Parathyroid adenoma (tissue), 2 donors: Measurements from ENCODE around the gene TTYH2.

ENCODE experiments used
- H2AFZ ChIP-seq: fragments of 300-600 bp; sonication (generic); one replicate; pipeline ENCODE4 v1.7.0; 2017; ENCODE audit warnings: antibody characterized with exemption, mild to moderate bottlenecking
- H3K27ac ChIP-seq: fragments of 300-600 bp; sonication (generic); one replicate; pipeline ENCODE4 v1.7.0; 2017
- H3K27me3 ChIP-seq: fragments of 300-600 bp; sonication (generic); one replicate; pipeline ENCODE4 v1.7.0; 2017; ENCODE audit warnings: low read length; ENCODE audit not compliant: control insufficient read depth, insufficient read depth
- H3K36me3 ChIP-seq: fragments of 300-600 bp; sonication (generic); one replicate; pipeline ENCODE4 v1.7.0; 2017; ENCODE audit warnings: low read length; ENCODE audit not compliant: control insufficient read depth, insufficient read depth
- H3K4me1 ChIP-seq: fragments of 300-600 bp; sonication (generic); one replicate; pipeline ENCODE4 v1.7.0; 2017; ENCODE audit warnings: control low read depth
- H3K4me2 ChIP-seq: fragments of 300-600 bp; sonication (generic); one replicate; pipeline ENCODE4 v1.7.0; 2017; ENCODE audit warnings: low read length
- H3K4me3 ChIP-seq: fragments of 300-600 bp; sonication (generic); one replicate; pipeline ENCODE4 v1.7.0; 2017; ENCODE audit warnings: low read depth, low read length
- H3K79me2 ChIP-seq: fragments of 300-600 bp; sonication (generic); one replicate; pipeline ENCODE4 v1.7.0; 2017; ENCODE audit warnings: control low read depth
- H3K9ac ChIP-seq: fragments of 300-600 bp; sonication (generic); one replicate; pipeline ENCODE4 v1.7.0; 2017; ENCODE audit warnings: mild to moderate bottlenecking
- H3K9me3 ChIP-seq: fragments of 300-600 bp; sonication (generic); one replicate; pipeline ENCODE4 v1.7.0; 2017; ENCODE audit warnings: low read length; ENCODE audit not compliant: control insufficient read depth
- TF ChIP-seq, protein P1 (sequence below): fragments of 300-600 bp; sonication (generic); IDR thresholded peaks from one replicate; pipeline ENCODE4 v1.7.0; 2017; ENCODE audit warnings: antibody characterized with exemption, mild to moderate bottlenecking
- donor health status: primary hyperparathyroidism.

Gene TTYH2

DNA sequence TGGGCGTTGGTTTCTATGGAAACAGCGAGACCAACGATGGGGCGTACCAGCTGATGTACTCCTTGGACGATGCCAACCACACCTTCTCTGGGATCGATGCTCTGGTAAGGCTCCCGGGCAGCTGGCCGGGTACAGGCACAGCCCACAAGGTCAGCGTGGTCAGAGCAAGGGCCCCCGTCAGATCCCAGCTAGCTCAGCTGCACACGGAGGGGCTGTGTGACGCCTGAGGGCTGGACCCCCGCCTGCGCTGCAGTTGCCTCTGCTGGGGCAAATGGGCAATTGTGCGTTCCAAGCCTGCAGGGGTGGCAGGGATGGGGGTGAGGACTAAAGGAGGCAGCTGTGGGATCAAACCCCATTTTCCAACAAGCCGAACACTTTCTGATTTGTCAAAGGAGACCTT is 17.5 kb downstream of the TTYH2 start:
- TF ChIP-seq, protein P1, sequence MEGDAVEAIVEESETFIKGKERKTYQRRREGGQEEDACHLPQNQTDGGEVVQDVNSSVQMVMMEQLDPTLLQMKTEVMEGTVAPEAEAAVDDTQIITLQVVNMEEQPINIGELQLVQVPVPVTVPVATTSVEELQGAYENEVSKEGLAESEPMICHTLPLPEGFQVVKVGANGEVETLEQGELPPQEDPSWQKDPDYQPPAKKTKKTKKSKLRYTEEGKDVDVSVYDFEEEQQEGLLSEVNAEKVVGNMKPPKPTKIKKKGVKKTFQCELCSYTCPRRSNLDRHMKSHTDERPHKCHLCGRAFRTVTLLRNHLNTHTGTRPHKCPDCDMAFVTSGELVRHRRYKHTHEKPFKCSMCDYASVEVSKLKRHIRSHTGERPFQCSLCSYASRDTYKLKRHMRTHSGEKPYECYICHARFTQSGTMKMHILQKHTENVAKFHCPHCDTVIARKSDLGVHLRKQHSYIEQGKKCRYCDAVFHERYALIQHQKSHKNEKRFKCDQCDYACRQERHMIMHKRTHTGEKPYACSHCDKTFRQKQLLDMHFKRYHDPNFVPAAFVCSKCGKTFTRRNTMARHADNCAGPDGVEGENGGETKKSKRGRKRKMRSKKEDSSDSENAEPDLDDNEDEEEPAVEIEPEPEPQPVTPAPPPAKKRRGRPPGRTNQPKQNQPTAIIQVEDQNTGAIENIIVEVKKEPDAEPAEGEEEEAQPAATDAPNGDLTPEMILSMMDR: no peak
- Histone ChIP-seq H3K79me2 (no peaks in the 10 kb centered on the region), H3K27ac (no peak overlapping the region), H3K4me3 (no peak overlapping the region), H3K36me3 (no peaks in the 10 kb centered on the region), H3K27me3 (no peaks in the 10 kb centered on the region), H3K9me3 (no peaks in the 10 kb centered on the region), H3K4me1 (no peaks in the 10 kb centered on the region), H3K9ac (no peak overlapping the region), H2AFZ (no peak overlapping the region), H3K4me2 (no peak overlapping the region)

- H3K27ac ChIP-seq: no peak overlapping the region
- H3K36me3 ChIP-seq: no peaks in the 10 kb centered on the region
These were observed 18.8 kb downstream of the TTYH2 start for GRCh38 chr17:74231928-74232907.

DNA sequence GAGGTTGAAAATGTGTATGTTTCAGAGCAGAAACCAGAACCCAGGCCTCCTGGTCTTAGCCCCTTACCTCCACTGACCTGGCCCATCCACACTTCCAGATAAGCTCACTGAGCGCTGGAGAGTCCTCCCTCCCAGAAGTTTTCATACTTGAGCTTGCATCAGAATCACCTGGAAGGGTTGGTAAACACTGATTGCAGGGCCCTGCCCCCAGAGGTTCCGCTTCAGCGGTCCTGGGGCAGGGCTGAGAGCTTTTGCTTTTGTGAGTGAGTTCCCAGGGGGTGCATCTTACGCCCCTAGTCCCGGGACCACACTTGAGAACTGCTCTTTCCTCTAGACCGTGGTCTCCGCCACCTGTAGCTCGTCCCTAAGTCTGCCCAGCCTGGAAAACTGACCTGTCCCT is 20.6 kb downstream of the TTYH2 start:
- Histone ChIP-seq H3K4me3 (no peak overlapping the region), H2AFZ (no peak overlapping the region), H3K36me3 (no peaks in the 10 kb centered on the region), H3K27me3 (no peaks in the 10 kb centered on the region), H3K4me2 (no peak overlapping the region), H3K27ac (no peak overlapping the region), H3K9ac (no peak overlapping the region), H3K9me3 (no peaks in the 10 kb centered on the region), H3K4me1 (no peaks in the 10 kb centered on the region), H3K79me2 (no peaks in the 10 kb centered on the region)
- TF ChIP-seq, protein P1: no peak

More at GRCh38 chr17:74231928-74232907, 18.8 kb downstream of the TTYH2 start:
- no peak overlapping the region for H3K9ac ChIP-seq
- no peak overlapping the region for H3K4me2 ChIP-seq
- H3K9me3 ChIP-seq: no peaks in the 10 kb centered on the region
- no peak overlapping the region for H3K4me3 ChIP-seq
- TF ChIP-seq, protein P1: no peak
- no peaks in the 10 kb centered on the region for H3K79me2 ChIP-seq
- no peaks in the 10 kb centered on the region for H3K4me1 ChIP-seq
- no peak overlapping the region for H2AFZ ChIP-seq
- no peaks in the 10 kb centered on the region for H3K27me3 ChIP-seq

GRCh38 chr17:74234486-74234885 is 21.1 kb downstream of the TTYH2 start:
- TF ChIP-seq, protein P1: no peak
- H3K27me3 ChIP-seq: no peaks in the 10 kb centered on the region
- H3K27ac ChIP-seq: no peak overlapping the region
- no peaks in the 10 kb centered on the region for H3K79me2 ChIP-seq
- H2AFZ ChIP-seq: no peak overlapping the region
- H3K4me1 ChIP-seq: no peaks in the 10 kb centered on the region
- H3K9me3 ChIP-seq: no peaks in the 10 kb centered on the region
- H3K4me2 ChIP-seq: no peak overlapping the region
- H3K9ac ChIP-seq: no peak overlapping the region
- H3K4me3 ChIP-seq: no peak overlapping the region
- H3K36me3 ChIP-seq: no peaks in the 10 kb centered on the region
